Kidney (tissue), 14 donors: ENCODE data around the gene MYH15. TPM values are rescaled to one million over a fixed set of nuclear protein-coding genes. Genes with fewer than 3 reads are reported as not detected.
A peak's percentile ranks its signal among the peaks of the same experiment; 100 is the strongest.

ENCODE experiments used
- DNase-seq, 5 donors: peaks; one replicate each; pipeline ENCODE4 v3.0.0-alpha.2; 2013 to 2020
- FAIRE-seq: peaks from 2 replicates; lab custom pipeline; 2012; peaks lifted over from hg19 to GRCh38; lab: Jason Lieb, UNC
- H3K27ac ChIP-seq, 2 donors: one replicate each; pipeline ENCODE4 v1.7.0; 2013; ENCODE audit warnings: low read depth in 2 of 2, low read length in 2 of 2, inconsistent platforms in 1 of 2
- H3K27me3 ChIP-seq: one replicate; pipeline ENCODE4 v1.7.1; 2013; ENCODE audit warnings: low read length, inconsistent platforms; ENCODE audit not compliant: control insufficient read depth, insufficient read depth
- H3K36me3 ChIP-seq, 3 donors: one replicate each; pipeline versions ENCODE4 v1.7.0 to v1.7.1; 2013; ENCODE audit warnings: low read length in 3 of 3, control low read depth in 1 of 3, inconsistent platforms in 1 of 3; ENCODE audit not compliant: insufficient read depth in 3 of 3, control insufficient read depth in 2 of 3
- H3K4me1 ChIP-seq, 3 donors: one replicate each; pipeline versions ENCODE4 v1.7.0 to v1.7.1; 2013; ENCODE audit warnings: low read length in 3 of 3, inconsistent platforms in 1 of 3, low read depth in 1 of 3; ENCODE audit not compliant: control insufficient read depth in 2 of 3, insufficient read depth in 2 of 3
- H3K4me3 ChIP-seq, 3 donors: one replicate each; pipeline versions ENCODE4 v1.7.0 to v1.8.1; 2013; ENCODE audit warnings: low read length in 3 of 3, control low read depth in 1 of 3, inconsistent platforms in 1 of 3
- H3K9ac ChIP-seq, 3 donors: one replicate each; pipeline versions ENCODE4 v1.7.0 to v1.7.1; 2013; ENCODE audit warnings: low read length in 3 of 3, control low read depth in 1 of 3, inconsistent platforms in 1 of 3
- H3K9me3 ChIP-seq, 3 donors: one replicate each; pipeline versions ENCODE4 v1.7.0 to v1.7.1; 2013; ENCODE audit warnings: low read length in 3 of 3, control low read depth in 1 of 3, inconsistent platforms in 1 of 3; ENCODE audit not compliant: control insufficient read depth in 2 of 3, insufficient read depth in 1 of 3
- intact Hi-C: fragments of 100-400 bp; cut with DNase I; formaldehyde crosslinking; loops from one replicate; pipeline ENCODE4 v1.11.1; 2022
- polyA plus RNA-seq: library from polyadenylated mRNA; stranded (reverse); fragments of 350-450 nt; fragmentation: Illumina TruSeq; extraction: RNeasy Lipid Tissue Mini Kit (QIAGEN cat#74804); gene quantifications from one replicate; pipeline ENCODE4 v1.2.3, GENCODE V29; 2014; ENCODE audit warnings: low read depth, low replicate concordance; ENCODE audit not compliant: insufficient read depth
- total RNA-seq: library from RNA; stranded (reverse); fragmentation: NEBNext Ultra II Directional; extraction: Animal tissue kit (Norgen Biotek cat#: 25700); gene quantifications from one replicate; pipeline ENCODE4 v1.2.1, GENCODE V29; 2021
- TF ChIP-seq, protein P1 (sequence below): IDR thresholded peaks from 3 replicates; pipeline ENCODE4 v1.5.1; 2012; ENCODE audit warnings: mild to moderate bottlenecking, moderate library complexity, borderline replicate concordance; ENCODE audit not compliant: insufficient read depth; ENCODE audit errors: extremely low read depth
- donor health status: control.
- donor health status: control.
- donor health status: control.
- donor health status: control.
- donor health status: control.
- donor health status: DM: yes; HTN: yes; CAD: no.
- donor health status: Normal renal cell carcinoma (clear cell type).

MYH15 gene
- total and polyA plus RNA-seq, 2 donors from 2014 or later: 0.44 TPM; not detected in 1

DNA sequence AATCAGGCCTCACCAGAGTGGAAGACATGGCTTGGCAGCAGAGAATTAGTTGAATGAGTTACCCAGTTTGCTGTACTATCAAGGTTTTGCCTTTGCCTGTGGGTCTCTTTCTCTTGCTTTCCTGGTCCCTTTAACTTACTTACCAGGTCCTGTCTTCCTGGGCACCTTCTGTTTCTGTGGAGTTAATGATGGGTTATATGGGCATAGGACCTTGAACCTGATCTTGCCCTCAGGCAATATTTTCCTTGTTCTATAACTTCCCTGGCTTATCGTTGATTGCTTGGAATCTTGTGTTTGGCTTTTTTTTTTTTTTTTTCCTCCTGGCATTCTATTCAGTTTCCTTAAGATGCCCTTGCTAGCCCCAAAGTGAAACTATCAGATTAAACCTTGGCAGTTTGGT, 107.2 kb downstream of the MYH15 start:
- Histone ChIP-seq H3K4me1 (no peaks in the 10 kb centered on the region), H3K9me3 (peaks cover 0 to 3% (median 0%) of the 10 kb centered on the region in 3 donors), H3K36me3 (no peaks in the 10 kb centered on the region), H3K4me3 (no peak overlapping the region), H3K27ac (no peak overlapping the region), H3K9ac (no peak overlapping the region), H3K27me3 (no peaks in the 10 kb centered on the region)
- peak in 1 of 5 donors; percentile 20 for DNase-seq
- intact Hi-C loops: no loop called here
- TF ChIP-seq, protein P1, sequence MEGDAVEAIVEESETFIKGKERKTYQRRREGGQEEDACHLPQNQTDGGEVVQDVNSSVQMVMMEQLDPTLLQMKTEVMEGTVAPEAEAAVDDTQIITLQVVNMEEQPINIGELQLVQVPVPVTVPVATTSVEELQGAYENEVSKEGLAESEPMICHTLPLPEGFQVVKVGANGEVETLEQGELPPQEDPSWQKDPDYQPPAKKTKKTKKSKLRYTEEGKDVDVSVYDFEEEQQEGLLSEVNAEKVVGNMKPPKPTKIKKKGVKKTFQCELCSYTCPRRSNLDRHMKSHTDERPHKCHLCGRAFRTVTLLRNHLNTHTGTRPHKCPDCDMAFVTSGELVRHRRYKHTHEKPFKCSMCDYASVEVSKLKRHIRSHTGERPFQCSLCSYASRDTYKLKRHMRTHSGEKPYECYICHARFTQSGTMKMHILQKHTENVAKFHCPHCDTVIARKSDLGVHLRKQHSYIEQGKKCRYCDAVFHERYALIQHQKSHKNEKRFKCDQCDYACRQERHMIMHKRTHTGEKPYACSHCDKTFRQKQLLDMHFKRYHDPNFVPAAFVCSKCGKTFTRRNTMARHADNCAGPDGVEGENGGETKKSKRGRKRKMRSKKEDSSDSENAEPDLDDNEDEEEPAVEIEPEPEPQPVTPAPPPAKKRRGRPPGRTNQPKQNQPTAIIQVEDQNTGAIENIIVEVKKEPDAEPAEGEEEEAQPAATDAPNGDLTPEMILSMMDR: no peak
- no peak for FAIRE-seq

DNA sequence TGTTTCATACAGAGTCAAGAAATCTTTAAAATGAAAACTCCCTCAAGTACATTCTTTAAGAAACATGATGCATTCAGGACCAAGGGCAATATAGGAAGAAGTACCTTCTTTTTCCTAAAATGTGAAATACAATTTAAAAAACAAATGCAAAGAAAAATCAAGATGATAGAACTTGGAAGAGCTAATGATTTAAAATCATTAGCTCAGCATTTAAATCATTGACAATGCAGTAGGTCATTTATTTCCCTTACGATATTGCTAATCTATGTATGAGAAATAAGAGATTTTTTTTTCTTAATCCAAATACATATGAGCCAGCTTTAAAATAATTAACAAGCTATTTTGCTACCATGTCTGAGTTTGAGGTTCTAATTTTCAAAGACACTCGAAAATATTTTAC, 108.6 kb downstream of the MYH15 start:
- no peaks in the 10 kb centered on the region for H3K36me3 ChIP-seq
- peaks cover 0 to 3% (median 0%) of the 10 kb centered on the region in 3 donors for H3K9me3 ChIP-seq
- no peak overlapping the region for H3K27ac ChIP-seq
- no peaks in the 10 kb centered on the region for H3K4me1 ChIP-seq
- TF ChIP-seq, protein P1: no peak
- no peak overlapping the region for H3K9ac ChIP-seq
- H3K4me3 ChIP-seq: no peak overlapping the region
- no peak for FAIRE-seq
- H3K27me3 ChIP-seq: no peaks in the 10 kb centered on the region
- intact Hi-C loops: no loop called here
- DNase-seq: no peak

DNA sequence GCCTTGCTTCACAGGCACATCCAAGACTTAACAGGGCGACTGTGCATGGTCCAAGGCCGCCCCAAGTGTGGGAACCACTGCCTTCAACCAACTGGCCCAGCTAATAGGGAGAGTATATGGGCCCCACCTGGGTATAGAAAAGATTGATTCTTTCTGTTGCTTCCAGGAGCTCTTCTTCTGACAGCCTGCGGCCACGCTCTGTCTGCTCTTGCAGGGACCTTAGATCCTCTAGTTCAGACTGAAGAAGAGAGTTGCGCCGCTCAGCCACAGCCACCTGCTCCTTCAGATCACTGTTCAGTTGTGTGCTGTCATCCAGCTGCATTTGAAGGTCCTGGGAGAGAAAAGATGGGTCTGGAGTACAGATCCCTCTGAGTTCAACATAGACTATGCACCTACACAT, 111.9 kb downstream of the MYH15 start:
- Histone ChIP-seq H3K36me3 (no peaks in the 10 kb centered on the region), H3K4me3 (no peak overlapping the region), H3K27ac (no peak overlapping the region), H3K27me3 (no peaks in the 10 kb centered on the region), H3K9ac (no peak overlapping the region), H3K9me3 (peaks cover 0 to 3% (median 0%) of the 10 kb centered on the region in 3 donors), H3K4me1 (no peaks in the 10 kb centered on the region)
- intact Hi-C loops: no loop called here
- TF ChIP-seq, protein P1: no peak
- DNase-seq (no peak), FAIRE-seq (no peak)

GRCh38 chr3:108396336-108396735, 114.1 kb downstream of the MYH15 start:
- intact Hi-C loops: no loop called here
- Histone ChIP-seq H3K36me3 (no peaks in the 10 kb centered on the region), H3K9ac (no peak overlapping the region), H3K27ac (no peak overlapping the region), H3K27me3 (no peaks in the 10 kb centered on the region), H3K9me3 (peaks cover 0 to 3% (median 0%) of the 10 kb centered on the region in 3 donors), H3K4me1 (no peaks in the 10 kb centered on the region), H3K4me3 (no peak overlapping the region)
- TF ChIP-seq, protein P1: no peak
- DNase-seq (no peak), FAIRE-seq (no peak)
